SJCRH30 (cell line): Measurements from ENCODE around the gene TRIM41. TPM values are rescaled to one million over a fixed set of nuclear protein-coding genes. Genes with fewer than 3 reads are reported as not detected.

Experiments used
- DNase-seq, 2 experiments: peaks; one replicate each; pipeline ENCODE4 v3.0.0-alpha.2; 2015 to 2020
- H3K27ac ChIP-seq: fragments of 250-450 bp; sonication (Bioruptor Pico); 2 replicates; pipeline ENCODE4 v1.5.1; 2020; ENCODE audit warnings: mild to moderate bottlenecking, moderate library complexity
- H3K27me3 ChIP-seq: fragments of 250-450 bp; sonication (Bioruptor Pico); 2 replicates; pipeline ENCODE4 v1.5.1; 2020; ENCODE audit warnings: mild to moderate bottlenecking, moderate library complexity
- H3K36me3 ChIP-seq: fragments of 250-450 bp; sonication (Bioruptor Pico); 2 replicates; pipeline ENCODE4 v1.5.1; 2020; ENCODE audit warnings: mild to moderate bottlenecking, moderate library complexity
- H3K4me1 ChIP-seq: fragments of 250-450 bp; sonication (Bioruptor Pico); 2 replicates; pipeline ENCODE4 v1.5.1; 2020; ENCODE audit warnings: mild to moderate bottlenecking, moderate library complexity
- H3K4me3 ChIP-seq: fragments of 250-450 bp; sonication (Bioruptor Pico); 2 replicates; pipeline ENCODE4 v1.5.1; 2020; ENCODE audit warnings: mild to moderate bottlenecking, moderate library complexity
- H3K9me3 ChIP-seq: fragments of 250-450 bp; sonication (Bioruptor Pico); replicated peaks from 2 replicates; pipeline ENCODE4 v1.5.1; 2020; ENCODE audit warnings: mild to moderate bottlenecking, moderate library complexity
- total RNA-seq: library from RNA; depleted of rRNA; stranded (reverse); fragments of >200 nt; shearing (Covaris generic); gene quantifications from 2 replicates; pipeline ENCODE4 v1.2.3, GENCODE V29; 2014

The TRIM41 gene
- total RNA-seq, 1 experiment from 2014 or later, result 17.8 TPM

DNA sequence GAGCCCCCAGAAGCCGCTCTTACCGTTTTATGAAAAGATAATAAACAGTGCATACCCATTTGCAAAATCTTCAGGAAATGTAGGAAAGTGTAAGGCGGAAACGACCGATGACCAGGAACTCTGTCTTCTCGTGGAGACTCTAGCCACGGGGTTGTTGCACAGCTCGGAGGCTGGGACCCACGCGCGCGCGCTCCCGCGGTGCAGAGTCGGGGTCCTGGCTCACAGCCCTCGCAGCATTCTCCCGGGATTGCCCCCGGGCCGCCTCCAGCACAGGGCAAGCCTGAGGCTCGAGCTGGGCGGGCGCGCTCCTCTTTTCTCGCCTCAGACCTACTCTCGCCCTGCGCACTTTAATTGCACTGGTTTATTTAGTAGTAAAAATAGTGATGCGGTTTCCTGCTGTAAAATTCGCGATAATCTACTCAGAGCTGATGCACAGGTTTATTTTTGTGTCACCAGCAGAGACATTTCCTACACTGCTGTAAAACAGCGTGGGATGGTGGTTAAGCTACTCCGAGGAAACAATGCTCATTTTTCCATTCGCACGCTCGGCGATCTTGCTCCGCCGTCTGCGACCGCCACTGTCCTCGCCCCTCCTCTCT is 33.6 kb upstream of the TRIM41 start:
- Histone ChIP-seq H3K27ac (no peak overlapping the region), H3K9me3 (no peaks in the 10 kb centered on the region), H3K27me3 (no peaks in the 10 kb centered on the region), H3K4me3 (peak overlapping the region; percentile 81), H3K4me1 (peaks cover 3% of the 10 kb centered on the region), H3K36me3 (no peaks in the 10 kb centered on the region)
- DNase-seq, result peak; percentile 49 to 53

- peaks cover 3% of the 10 kb centered on the region for H3K4me1 ChIP-seq
- H3K9me3 ChIP-seq, result no peaks in the 10 kb centered on the region
- DNase-seq, result no peak
- H3K27me3 ChIP-seq, result no peaks in the 10 kb centered on the region
- H3K36me3 ChIP-seq, result no peaks in the 10 kb centered on the region
- no peak overlapping the region for H3K27ac ChIP-seq
- H3K4me3 ChIP-seq, result peak overlapping the region; percentile 81
Observed at GRCh38 chr5:181189962-181190710, 32.9 kb upstream of the TRIM41 start.

DNA sequence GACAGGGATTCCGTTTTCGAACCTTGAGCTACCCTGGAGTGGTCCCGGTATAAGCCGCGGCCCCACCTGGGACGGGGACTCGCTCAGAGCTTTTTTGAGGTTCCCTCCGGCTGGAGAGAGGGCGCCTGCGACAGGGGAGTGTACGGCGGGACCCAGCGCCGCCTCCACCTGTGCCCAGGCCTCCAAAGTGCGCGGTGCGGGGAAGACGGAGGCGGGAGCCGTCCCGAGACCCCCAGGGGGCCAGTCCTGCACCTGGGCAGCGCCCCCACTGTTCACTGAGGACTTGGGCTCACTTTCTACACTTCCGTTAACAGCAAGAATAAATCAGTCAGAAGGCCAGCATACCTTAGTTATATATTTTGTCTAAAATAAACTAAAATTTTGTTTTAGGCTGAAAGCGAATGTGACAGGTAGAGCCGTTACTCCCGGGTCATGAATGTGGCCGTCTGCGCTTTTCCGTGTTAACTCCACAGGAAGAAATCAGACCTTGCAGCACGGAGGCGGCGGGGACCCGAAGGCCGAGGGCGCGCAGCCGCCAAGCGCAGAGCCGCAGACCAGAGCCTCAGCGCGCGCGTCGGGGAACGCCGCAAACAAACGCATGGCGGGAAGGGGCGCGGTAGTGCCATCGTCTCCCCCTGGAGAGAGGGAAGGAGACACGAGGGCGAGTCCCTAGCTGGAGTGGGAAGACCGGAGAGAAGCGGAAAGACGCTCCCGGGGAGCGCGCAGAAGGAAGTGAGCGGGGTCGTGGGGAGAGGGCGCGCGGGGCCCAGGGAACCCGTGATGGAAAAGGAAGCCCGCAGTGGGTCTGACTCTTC is 32.2 kb upstream of the TRIM41 start:
- peak overlapping the region; percentile 81 for H3K4me3 ChIP-seq
- no peaks in the 10 kb centered on the region for H3K27me3 ChIP-seq
- H3K4me1 ChIP-seq, result peaks cover 3% of the 10 kb centered on the region; the same call in 1 of the 2 replicates
- peak overlapping the region; percentile 3; the same call in 1 of the 2 replicates for H3K27ac ChIP-seq
- peak; percentile 55 to 68 for DNase-seq
- H3K9me3 ChIP-seq, result no peaks in the 10 kb centered on the region
- no peaks in the 10 kb centered on the region for H3K36me3 ChIP-seq

GRCh38 chr5:181191526-181192336 is 31.4 kb upstream of the TRIM41 start:
- Histone ChIP-seq H3K27ac (peak overlapping the region; percentile 64), H3K4me3 (peak overlapping the region; percentile 81), H3K27me3 (no peaks in the 10 kb centered on the region), H3K4me1 (peaks cover 3% of the 10 kb centered on the region; the same call in 1 of the 2 replicates), H3K9me3 (no peaks in the 10 kb centered on the region), H3K36me3 (no peaks in the 10 kb centered on the region)
- peak; percentile 92 to 96 for DNase-seq

DNA sequence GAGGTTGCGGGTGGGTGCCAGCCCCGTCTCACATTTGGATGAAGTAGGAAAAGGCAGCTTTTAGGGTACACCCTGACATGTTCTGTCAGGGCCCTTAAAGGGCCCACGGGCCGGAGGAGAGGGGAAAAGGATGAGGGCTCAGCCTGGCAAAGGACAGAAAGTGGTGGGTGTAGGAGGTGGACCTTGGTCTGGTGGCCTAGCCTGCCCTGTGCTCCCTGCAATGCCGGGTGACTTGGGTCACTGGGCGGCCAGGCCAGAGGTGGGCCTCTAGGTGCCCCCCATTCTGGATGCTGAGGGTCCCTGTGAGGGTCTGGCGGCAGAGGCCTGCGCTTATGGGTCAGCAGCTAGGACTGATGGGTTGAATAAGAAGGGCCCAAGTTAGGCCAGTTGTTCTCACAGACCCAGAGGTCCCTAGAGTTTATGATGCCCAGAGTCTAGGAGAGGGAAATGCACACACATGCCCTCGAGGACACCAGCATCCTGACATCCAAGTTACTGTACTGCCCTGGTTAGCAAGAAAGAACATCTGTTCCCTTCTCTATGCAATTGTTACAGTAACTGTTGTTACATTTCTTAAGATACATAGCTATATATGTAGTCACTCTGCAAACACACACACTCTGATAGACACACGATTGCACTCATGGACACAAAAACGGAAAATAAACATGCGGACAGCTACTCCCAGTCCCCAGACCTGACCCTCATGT is 30.6 kb upstream of the TRIM41 start:
- Histone ChIP-seq H3K27me3 (no peaks in the 10 kb centered on the region), H3K9me3 (no peaks in the 10 kb centered on the region), H3K4me3 (peak overlapping the region; percentile 81), H3K4me1 (peaks cover 3% of the 10 kb centered on the region; the same call in 1 of the 2 replicates), H3K27ac (peak overlapping the region; percentile 64; the same call in 1 of the 2 replicates), H3K36me3 (no peaks in the 10 kb centered on the region)
- DNase-seq, result no peak

DNA sequence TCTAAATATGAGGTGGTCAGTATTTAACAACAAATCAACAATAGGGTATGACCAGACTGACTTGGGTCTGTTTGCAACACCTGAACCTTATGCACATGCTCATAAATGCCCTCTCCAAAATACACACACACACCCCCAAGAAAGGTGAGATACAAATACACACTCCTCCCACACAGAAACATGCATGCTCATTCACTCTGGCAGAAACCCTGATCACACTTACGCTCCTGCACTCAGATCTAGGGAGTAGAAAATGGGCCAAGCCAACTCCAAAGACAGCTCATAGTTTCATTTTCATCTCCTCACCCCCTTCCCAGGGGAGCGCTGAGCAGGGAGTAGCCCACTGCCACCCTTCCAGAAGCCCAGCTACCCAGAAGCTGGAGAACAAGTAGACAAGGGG is 29.4 kb upstream of the TRIM41 start:
- peaks cover 3% of the 10 kb centered on the region; the same call in 1 of the 2 replicates for H3K4me1 ChIP-seq
- DNase-seq, result no peak
- no peaks in the 10 kb centered on the region for H3K36me3 ChIP-seq
- H3K27ac ChIP-seq, result no peak overlapping the region
- H3K27me3 ChIP-seq, result no peaks in the 10 kb centered on the region
- H3K9me3 ChIP-seq, result no peaks in the 10 kb centered on the region
- H3K4me3 ChIP-seq, result no peak overlapping the region

GRCh38 chr5:181194489-181195248 is 28.4 kb upstream of the TRIM41 start:
- no peak overlapping the region for H3K4me3 ChIP-seq
- no peaks in the 10 kb centered on the region for H3K36me3 ChIP-seq
- no peaks in the 10 kb centered on the region for H3K9me3 ChIP-seq
- H3K27ac ChIP-seq, result no peak overlapping the region
- peaks cover 3% of the 10 kb centered on the region; the same call in 1 of the 2 replicates for H3K4me1 ChIP-seq
- DNase-seq, result no peak
- H3K27me3 ChIP-seq, result no peaks in the 10 kb centered on the region

GRCh38 chr5:181195249-181195761 is 27.8 kb upstream of the TRIM41 start:
- Histone ChIP-seq H3K27ac (no peak overlapping the region), H3K27me3 (no peaks in the 10 kb centered on the region), H3K9me3 (no peaks in the 10 kb centered on the region), H3K4me1 (peaks cover 3% of the 10 kb centered on the region; the same call in 1 of the 2 replicates), H3K4me3 (no peak overlapping the region), H3K36me3 (no peaks in the 10 kb centered on the region)
- no peak for DNase-seq

GRCh38 chr5:181197326-181197951 is 25.6 kb upstream of the TRIM41 start:
- no peaks in the 10 kb centered on the region for H3K27me3 ChIP-seq
- H3K4me1 ChIP-seq, result peaks cover 3% of the 10 kb centered on the region; the same call in 1 of the 2 replicates
- DNase-seq, result no peak
- no peaks in the 10 kb centered on the region for H3K9me3 ChIP-seq
- no peaks in the 10 kb centered on the region for H3K36me3 ChIP-seq
- H3K4me3 ChIP-seq, result no peak overlapping the region
- no peak overlapping the region for H3K27ac ChIP-seq

- no peak overlapping the region for H3K27ac ChIP-seq
- H3K4me1 ChIP-seq, result no peaks in the 10 kb centered on the region
- no peaks in the 10 kb centered on the region for H3K9me3 ChIP-seq
- no peaks in the 10 kb centered on the region for H3K27me3 ChIP-seq
- no peak for DNase-seq
- H3K4me3 ChIP-seq, result no peak overlapping the region
- H3K36me3 ChIP-seq, result no peaks in the 10 kb centered on the region
Observed at GRCh38 chr5:181198106-181198685, 24.9 kb upstream of the TRIM41 start.

- H3K4me3 ChIP-seq, result no peak overlapping the region
- no peaks in the 10 kb centered on the region for H3K36me3 ChIP-seq
- H3K4me1 ChIP-seq, result no peaks in the 10 kb centered on the region
- H3K27ac ChIP-seq, result no peak overlapping the region
- H3K27me3 ChIP-seq, result no peaks in the 10 kb centered on the region
- H3K9me3 ChIP-seq, result no peaks in the 10 kb centered on the region
- DNase-seq, result no peak
Observed at GRCh38 chr5:181198905-181199519, 24.1 kb upstream of the TRIM41 start.
